ENCODE measurements around the gene C3orf20. TPM values are rescaled to one million over a fixed set of nuclear protein-coding genes. Genes with fewer than 3 reads are reported as not detected.

Gene C3orf20
- total and polyA plus RNA-seq, 2 experiments from 2014 or later: not detected

GRCh38 chr3:14640157-14640562 lies 34.8 kb upstream of the C3orf20 start:
- TF ChIP-seq EZH2phosphoT487 (IDR thresholded peaks at IDR 0.05; ENCODE audit: insufficient read depth, low read depth): no peak
- no peak for TF ChIP-seq EZH2 (IDR thresholded peaks at IDR 0.05; ENCODE audit: insufficient read depth, poor library complexity, severe bottlenecking)
- H3K9ac ChIP-seq: no peak overlapping the region
- 0 out of 2 replicates have a peak, but pooled peaks cover 4% of the 10 kb centered on the region for H3K4me1 ChIP-seq (ENCODE audit: insufficient read depth)
- no peak overlapping the region for H2AFZ ChIP-seq
- no peaks in the 10 kb centered on the region for H3K36me3 ChIP-seq (ENCODE audit: low read depth)
- no peaks in the 10 kb centered on the region for H3K9me2 ChIP-seq (ENCODE audit: insufficient read depth)
- H3K27me3 ChIP-seq (replicated peaks; ENCODE audit: insufficient read depth): peaks cover 10% of the 10 kb centered on the region; the same call in 1 of the 2 replicates
- no peak overlapping the region for H3K27ac ChIP-seq
- DNase-seq: peak; percentile 49
- 42 to 53% methylated on average over 10 of the region's 10 CpGs for WGBS, 2 experiments (ENCODE audit: low coverage in 1 of 2, low lambda C conversion rate in 2 of 2, missing lambda C conversion rate in 2 of 2)
- H3K9me3 ChIP-seq (ENCODE audit: low read depth): no peaks in the 10 kb centered on the region
- H3F3A ChIP-seq (ENCODE audit: insufficient read depth): peaks cover 6% of the 10 kb centered on the region
- in situ Hi-C loops (cut with MboI): no loop called here
- H3K79me2 ChIP-seq (ENCODE audit: insufficient read depth): no peaks in the 10 kb centered on the region
- H4K20me1 ChIP-seq (ENCODE audit: insufficient read depth): no peaks in the 10 kb centered on the region
- no peak overlapping the region for H3K4me3 ChIP-seq
- no peak overlapping the region for H3K4me2 ChIP-seq (ENCODE audit: unreplicated experiment)

DNA sequence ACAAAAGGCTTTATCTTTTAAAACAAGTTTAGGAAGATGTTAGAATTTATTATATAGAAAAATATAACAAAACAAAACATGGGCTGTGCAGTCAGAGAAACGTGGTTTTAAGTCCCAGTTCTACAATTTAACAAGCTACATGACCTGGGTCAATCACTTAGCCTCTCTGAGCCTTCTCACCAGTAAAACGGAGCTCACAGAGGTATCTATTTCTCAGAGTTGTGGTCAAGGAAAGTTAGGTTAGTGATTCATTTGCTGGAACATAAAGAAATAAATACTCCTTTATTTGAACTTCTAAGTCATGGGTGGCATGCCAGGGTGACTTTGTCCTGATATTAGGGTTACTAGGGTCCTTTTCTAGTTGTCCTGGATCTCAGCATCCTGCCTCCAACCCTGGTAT lies 34.2 kb upstream of the C3orf20 start:
- no peaks in the 10 kb centered on the region for H3K9me3 ChIP-seq (ENCODE audit: low read depth)
- H3K4me3 ChIP-seq: no peak overlapping the region
- H3K27me3 ChIP-seq (replicated peaks; ENCODE audit: insufficient read depth): peaks cover 10% of the 10 kb centered on the region; the same call in 1 of the 2 replicates
- no peaks in the 10 kb centered on the region for H3K9me2 ChIP-seq (ENCODE audit: insufficient read depth)
- no peaks in the 10 kb centered on the region for H3F3A ChIP-seq (ENCODE audit: insufficient read depth)
- H3K79me2 ChIP-seq (ENCODE audit: insufficient read depth): no peaks in the 10 kb centered on the region
- H3K36me3 ChIP-seq (ENCODE audit: low read depth): no peaks in the 10 kb centered on the region
- no peak for DNase-seq
- 27 to 31% methylated on average over 2 of the region's 2 CpGs for WGBS, 2 experiments (ENCODE audit: low coverage in 1 of 2, low lambda C conversion rate in 2 of 2, missing lambda C conversion rate in 2 of 2)
- no peak overlapping the region for H3K27ac ChIP-seq
- no peak overlapping the region for H2AFZ ChIP-seq
- TF ChIP-seq EZH2phosphoT487 (IDR thresholded peaks at IDR 0.05; ENCODE audit: insufficient read depth, low read depth) (no peak), EZH2 (IDR thresholded peaks at IDR 0.05; ENCODE audit: insufficient read depth, poor library complexity, severe bottlenecking) (no peak)
- no peaks in the 10 kb centered on the region for H3K4me1 ChIP-seq (ENCODE audit: insufficient read depth)
- H3K9ac ChIP-seq: no peak overlapping the region
- H4K20me1 ChIP-seq (ENCODE audit: insufficient read depth): no peaks in the 10 kb centered on the region
- H3K4me2 ChIP-seq (ENCODE audit: unreplicated experiment): no peak overlapping the region
- in situ Hi-C loops (cut with MboI): no loop called here

DNA sequence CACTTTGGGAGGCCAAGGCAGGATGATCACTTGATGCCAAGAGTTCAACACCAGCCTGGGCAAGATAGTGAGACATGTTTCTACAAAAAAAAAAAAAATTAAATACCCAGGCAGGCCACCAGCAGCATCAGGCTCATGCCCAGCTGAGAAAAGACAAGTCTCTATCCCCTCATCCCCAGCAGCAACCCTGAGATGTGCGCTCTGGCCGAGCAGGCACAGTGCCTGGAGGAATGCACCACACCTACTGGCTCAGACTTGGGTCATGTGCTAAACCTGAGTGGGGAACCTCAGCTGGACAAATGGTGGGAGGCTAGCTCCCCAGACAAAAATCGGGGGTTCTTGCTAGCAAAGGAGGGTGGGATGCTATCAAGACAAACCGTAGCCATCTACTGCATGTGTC lies 33.6 kb upstream of the C3orf20 start:
- in situ Hi-C loops (cut with MboI): no loop called here
- no peaks in the 10 kb centered on the region for H3F3A ChIP-seq (ENCODE audit: insufficient read depth)
- H3K4me3 ChIP-seq: no peak overlapping the region
- no peak for TF ChIP-seq EZH2phosphoT487 (IDR thresholded peaks at IDR 0.05; ENCODE audit: insufficient read depth, low read depth)
- TF ChIP-seq EZH2 (IDR thresholded peaks at IDR 0.05; ENCODE audit: insufficient read depth, poor library complexity, severe bottlenecking): no peak
- H3K36me3 ChIP-seq (ENCODE audit: low read depth): no peaks in the 10 kb centered on the region
- DNase-seq: no peak
- H2AFZ ChIP-seq: no peak overlapping the region
- no peaks in the 10 kb centered on the region for H3K4me1 ChIP-seq (ENCODE audit: insufficient read depth)
- no peaks in the 10 kb centered on the region for H3K79me2 ChIP-seq (ENCODE audit: insufficient read depth)
- H4K20me1 ChIP-seq (ENCODE audit: insufficient read depth): no peaks in the 10 kb centered on the region
- H3K4me2 ChIP-seq (ENCODE audit: unreplicated experiment): no peak overlapping the region
- 66 to 68% methylated on average over 4 of the region's 4 CpGs for WGBS, 2 experiments (ENCODE audit: low coverage in 1 of 2, low lambda C conversion rate in 2 of 2, missing lambda C conversion rate in 2 of 2)
- H3K9me3 ChIP-seq (ENCODE audit: low read depth): no peaks in the 10 kb centered on the region
- H3K9ac ChIP-seq: no peak overlapping the region
- no peaks in the 10 kb centered on the region for H3K9me2 ChIP-seq (ENCODE audit: insufficient read depth)
- no peak overlapping the region for H3K27ac ChIP-seq
- peaks cover 10% of the 10 kb centered on the region; the same call in 1 of the 2 replicates for H3K27me3 ChIP-seq (replicated peaks; ENCODE audit: insufficient read depth)

DNA sequence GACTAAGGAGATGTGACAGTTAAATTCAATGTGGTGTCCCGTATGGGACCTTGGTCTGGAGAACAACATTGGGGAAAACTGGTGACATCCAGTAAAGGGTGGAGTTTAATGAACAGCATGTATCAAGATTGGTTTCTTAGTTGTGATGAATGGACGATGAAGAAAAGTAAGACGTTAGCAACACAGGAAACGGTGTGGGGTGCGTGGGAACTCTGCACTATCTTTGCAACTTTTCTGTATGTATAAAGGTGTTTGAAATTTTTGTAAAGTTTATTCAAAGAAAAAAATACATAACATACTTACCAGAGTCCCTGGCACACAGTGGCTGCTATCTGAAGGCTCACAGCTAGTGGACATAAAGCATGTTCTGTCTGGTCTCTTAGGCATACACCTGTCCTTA lies 29.5 kb upstream of the C3orf20 start:
- no peak for DNase-seq
- 74 to 77% methylated on average over 5 of the region's 5 CpGs for WGBS, 2 experiments (ENCODE audit: low coverage in 1 of 2, low lambda C conversion rate in 2 of 2, missing lambda C conversion rate in 2 of 2)

More for the DNA sequence above, 29.5 kb upstream of the C3orf20 start:
- H3K27ac ChIP-seq: no peak overlapping the region
- no peaks in the 10 kb centered on the region for H4K20me1 ChIP-seq (ENCODE audit: insufficient read depth)
- H3K9me3 ChIP-seq (ENCODE audit: low read depth): no peaks in the 10 kb centered on the region
- H3K4me1 ChIP-seq (ENCODE audit: insufficient read depth): no peaks in the 10 kb centered on the region
- H3K9ac ChIP-seq: no peak overlapping the region
- TF ChIP-seq EZH2 (IDR thresholded peaks at IDR 0.05; ENCODE audit: insufficient read depth, poor library complexity, severe bottlenecking): no peak
- TF ChIP-seq EZH2phosphoT487 (IDR thresholded peaks at IDR 0.05; ENCODE audit: insufficient read depth, low read depth): no peak
- no peaks in the 10 kb centered on the region for H3K79me2 ChIP-seq (ENCODE audit: insufficient read depth)
- H3K9me2 ChIP-seq (ENCODE audit: insufficient read depth): no peaks in the 10 kb centered on the region
- peaks cover 10% of the 10 kb centered on the region; the same call in 1 of the 2 replicates for H3K27me3 ChIP-seq (replicated peaks; ENCODE audit: insufficient read depth)
- no peak overlapping the region for H2AFZ ChIP-seq
- no peak overlapping the region for H3K4me2 ChIP-seq (ENCODE audit: unreplicated experiment)
- in situ Hi-C loops (cut with MboI): no loop called here
- no peak overlapping the region for H3K4me3 ChIP-seq
- H3F3A ChIP-seq (ENCODE audit: insufficient read depth): 0 out of 2 replicates have a peak, but pooled peaks cover 3% of the 10 kb centered on the region
- no peaks in the 10 kb centered on the region for H3K36me3 ChIP-seq (ENCODE audit: low read depth)

Data from GM23248 (cell line).